Psoas muscle (tissue), 8 donors: ENCODE results near the gene GABBR2. TPM values are rescaled to one million over a fixed set of nuclear protein-coding genes. Genes with fewer than 3 reads are reported as not detected.

ENCODE experiments used
- ATAC-seq, 4 donors: fragments of 200-7000 bp; cut with Tn5 transposase; one replicate each; pipeline ENCODE4 v1.9.1; 2020; ENCODE audit warnings: moderate library complexity in 3 of 4, mild to moderate bottlenecking in 2 of 4
- DNase-seq, 2 donors: peaks; one replicate each; pipeline ENCODE4 v3.0.0-alpha.2; 2020
- H3K27ac ChIP-seq: fragments of 200-600 bp; one replicate; pipeline ENCODE4 v1.8.0; 2022
- H3K27me3 ChIP-seq, 3 donors: fragments of 200-600 bp in 1 of 3; one replicate each; pipeline versions ENCODE4 v1.6.1 to v1.8.0; 2013 to 2022; ENCODE audit warnings: low read length in 2 of 3, mild to moderate bottlenecking in 2 of 3, moderate library complexity in 1 of 3; ENCODE audit not compliant: insufficient read depth in 3 of 3
- H3K36me3 ChIP-seq, 2 donors: fragments of 200-600 bp in 1 of 2; one replicate each; pipeline versions ENCODE4 v1.6.1 to v1.8.0; 2013 to 2022; ENCODE audit warnings: low read depth in 1 of 2, mild to moderate bottlenecking in 1 of 2, moderate library complexity in 1 of 2; ENCODE audit not compliant: insufficient read depth in 1 of 2
- H3K4me1 ChIP-seq: fragments of 200-600 bp; one replicate; pipeline ENCODE4 v1.8.0; 2022
- H3K4me3 ChIP-seq: fragments of 200-600 bp; one replicate; pipeline ENCODE4 v1.8.0; 2022; ENCODE audit warnings: mild to moderate bottlenecking
- H3K9me3 ChIP-seq: fragments of 200-600 bp; one replicate; pipeline ENCODE4 v1.8.0; 2022
- CTCF ChIP-seq: fragments of 200-600 bp; IDR thresholded peaks from one replicate; pipeline ENCODE4 v1.8.0; 2022; ENCODE audit warnings: antibody characterized with exemption
- WGBS, 3 donors: extraction: QIAGEN DNeasy Blood & Tissue Kit; methylation state at CpG; one replicate each; pipeline versions ENCODE4 v1.1.6 to v1.1.7; 2013; 5-methylcytosine and 5-hydroxymethylcytosine counted together
- intact Hi-C, 2 donors: fragments of 100-400 bp; cut with DNase I; formaldehyde crosslinking; loops; one replicate each; pipeline versions ENCODE4 v1.11.0 to v1.14.2; 2022
- polyA plus RNA-seq, 3 donors: library from polyadenylated mRNA; stranded (reverse); fragments of 200-250 nt; gene quantifications; one replicate each; pipeline ENCODE4 v1.2.3, GENCODE V29; 2013
- total RNA-seq, 4 donors: library from RNA; stranded (reverse); fragmentation: NEBNext Ultra II Directional in 2 of 4; extraction: Animal tissue kit (Norgen Biotek cat#: 25700) in 2 of 4; gene quantifications; one replicate each; pipeline versions ENCODE4 v1.2.1 to v1.2.4, GENCODE V29; 2021 to 2023
- donor health status: healthy with polysubstance abuse.
- donor health status: DM: no; HTN: no; CAD: no; lungs with moderate emphysema.
- donor health status: Bipolar disorder and iron deficiency.
- donor health status: healthy.
- donor health status: DM: yes; HTN: yes; CAD: no.
- donor health status: DM: no; HTN: no; CAD: no.
- donor health status: DM: no; HTN: no; CAD: no.
- donor health status: DM: yes; HTN: yes; CAD: no.

The GABBR2 gene
- total and polyA plus RNA-seq, 7 donors = 0.08 to 0.66 (median 0.38) TPM

DNA sequence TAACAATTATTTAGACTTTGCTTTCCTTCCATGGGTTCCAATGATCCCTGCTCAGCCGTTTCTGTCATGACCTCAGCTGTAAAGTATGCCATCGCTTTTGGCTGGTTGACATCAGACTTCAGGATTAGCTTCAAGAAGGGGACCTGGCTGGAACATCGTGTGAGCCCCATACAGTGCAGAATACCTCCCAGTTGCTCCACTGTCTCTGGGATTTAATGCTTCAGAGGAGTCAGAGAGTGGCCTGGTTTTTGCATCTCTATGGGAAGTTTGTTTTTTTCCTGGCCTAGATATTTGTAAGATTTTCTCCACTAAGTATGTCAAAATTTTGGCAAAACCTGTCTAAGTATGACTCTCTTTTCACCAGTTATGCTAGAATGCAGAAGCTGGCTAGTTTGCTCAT, 216.9 kb downstream of the GABBR2 start:
- Histone ChIP-seq H3K27me3 (peaks cover 0 to 3% (median 0%) of the 10 kb centered on the region in 3 donors), H3K4me3 (no peak overlapping the region), H3K4me1 (no peaks in the 10 kb centered on the region), H3K36me3 (no peaks in the 10 kb centered on the region), H3K9me3 (no peaks in the 10 kb centered on the region), H3K27ac (no peak overlapping the region)
- 14 to 26% (median 23%) methylated on average over 3 of the region's 3 CpGs for WGBS, 3 donors
- ATAC-seq (no peak), DNase-seq (no peak)
- intact Hi-C loops = no loop called here
- no peak for TF ChIP-seq CTCF

DNA sequence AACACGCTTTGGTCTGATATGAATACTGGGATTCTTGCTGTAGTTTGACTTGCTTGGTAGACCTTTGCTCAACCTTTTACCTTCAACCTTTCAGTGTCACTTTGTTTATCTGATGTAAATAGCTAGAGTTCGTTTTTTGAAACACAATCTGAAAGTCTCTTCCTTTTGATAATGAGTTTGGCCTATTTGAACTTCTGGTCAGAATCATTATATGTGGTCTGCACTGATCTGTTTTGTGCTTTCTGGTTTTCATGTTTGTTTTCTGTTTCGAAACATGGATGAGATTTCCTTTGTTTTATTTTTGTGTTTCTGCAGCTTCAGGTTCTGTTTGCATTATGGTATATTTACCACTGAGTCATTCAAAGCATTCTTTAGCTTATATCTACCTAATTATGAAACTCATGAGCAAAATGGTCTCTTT, 217.5 kb downstream of the GABBR2 start:
- Histone ChIP-seq H3K4me1 (no peaks in the 10 kb centered on the region), H3K9me3 (no peaks in the 10 kb centered on the region), H3K27ac (no peak overlapping the region), H3K27me3 (peaks cover 0 to 3% (median 0%) of the 10 kb centered on the region in 3 donors), H3K36me3 (no peaks in the 10 kb centered on the region), H3K4me3 (no peak overlapping the region)
- no peak for DNase-seq
- TF ChIP-seq CTCF = no peak
- no peak for ATAC-seq
- intact Hi-C loops = no loop called here
- 73 to 80% (median 80%) methylated on average over 3 of the region's 3 CpGs for WGBS, 3 donors

- 83 to 86% (median 85%) methylated on average over 8 of the region's 8 CpGs for WGBS, 3 donors
- no peak for TF ChIP-seq CTCF
- no peaks in the 10 kb centered on the region for H3K36me3 ChIP-seq
- no peak overlapping the region for H3K4me3 ChIP-seq
- DNase-seq (no peak), ATAC-seq (no peak)
- H3K27me3 ChIP-seq = peaks cover 0 to 3% (median 0%) of the 10 kb centered on the region in 3 donors
- intact Hi-C loops = no loop called here
- H3K4me1 ChIP-seq = no peaks in the 10 kb centered on the region
- no peaks in the 10 kb centered on the region for H3K9me3 ChIP-seq
- no peak overlapping the region for H3K27ac ChIP-seq
Measured at GRCh38 chr9:98488571-98489312, 220.0 kb downstream of the GABBR2 start.

- intact Hi-C loops = no loop called here
- no peak overlapping the region for H3K27ac ChIP-seq
- no peaks in the 10 kb centered on the region for H3K9me3 ChIP-seq
- H3K4me1 ChIP-seq = no peaks in the 10 kb centered on the region
- H3K36me3 ChIP-seq = no peaks in the 10 kb centered on the region
- H3K4me3 ChIP-seq = no peak overlapping the region
- ATAC-seq (no peak), DNase-seq (no peak)
- no peak for TF ChIP-seq CTCF
- 69 to 76% (median 71%) methylated on average over 4 of the region's 4 CpGs for WGBS, 3 donors
- peaks cover 0 to 11% (median 0%) of the 10 kb centered on the region in 3 donors for H3K27me3 ChIP-seq
Measured at GRCh38 chr9:98485706-98486105, 223.0 kb downstream of the GABBR2 start.

GRCh38 chr9:98484162-98484561, 224.6 kb downstream of the GABBR2 start:
- Histone ChIP-seq H3K4me1 (no peaks in the 10 kb centered on the region), H3K27ac (no peak overlapping the region), H3K36me3 (no peaks in the 10 kb centered on the region), H3K4me3 (no peak overlapping the region), H3K9me3 (no peaks in the 10 kb centered on the region), H3K27me3 (peaks cover 0 to 11% (median 0%) of the 10 kb centered on the region in 3 donors)
- no peak for DNase-seq
- no peak for TF ChIP-seq CTCF
- ATAC-seq = no peak
- 24 to 26% (median 25%) methylated on average over 5 of the region's 5 CpGs for WGBS, 3 donors
- intact Hi-C loops = no loop called here
